ENCODE measurements around the gene DNAAF8. TPM values are rescaled to one million over a fixed set of nuclear protein-coding genes. Genes with fewer than 3 reads are reported as not detected.

Gene DNAAF8
- total and polyA plus RNA-seq, 4 donors = 4.3 to 11.3 (median 5.0) TPM

- H3K4me3 ChIP-seq = no peak overlapping the region
- no peak for TF ChIP-seq CTCF (IDR thresholded peaks at IDR 0.05; ENCODE audit: control extremely low read depth, extremely low read depth)
- H3K27me3 ChIP-seq (ENCODE audit: control insufficient read depth in 3 of 3, insufficient read depth in 3 of 3, low read length in 2 of 3) = no peaks in the 10 kb centered on the region
- H3K9ac ChIP-seq (ENCODE audit: insufficient read depth in 1 of 2, low read length in 2 of 2) = no peak overlapping the region
- H3K9me3 ChIP-seq (ENCODE audit: control insufficient read depth in 4 of 4, insufficient read depth in 3 of 4, low read length in 3 of 4) = no peaks in the 10 kb centered on the region
- ATAC-seq (ENCODE audit: insufficient read depth, low FRiP score) (no peak), DNase-seq (no peak)
- peaks cover 0 to 85% (median 12%) of the 10 kb centered on the region in 4 donors for H3K36me3 ChIP-seq (ENCODE audit: control insufficient read depth in 4 of 4, insufficient read depth in 4 of 4, low read length in 4 of 4)
- peaks cover 0 to 2% (median 0%) of the 10 kb centered on the region in 5 donors for H3K4me1 ChIP-seq (ENCODE audit: control insufficient read depth in 5 of 5, insufficient read depth in 5 of 5, low read length in 5 of 5)
- 92 to 93% methylated on average over 38 of the region's 38 CpGs for WGBS, 2 donors
- H3K27ac ChIP-seq (ENCODE audit: low read depth in 1 of 2, low read length in 1 of 2) = no peak overlapping the region
Measured at GRCh38 chr16:4685776-4686496, 48.4 kb upstream of the DNAAF8 start.

- Histone ChIP-seq H3K36me3 (ENCODE audit: control insufficient read depth in 4 of 4, insufficient read depth in 4 of 4, low read length in 4 of 4) (peaks cover 0 to 80% (median 11%) of the 10 kb centered on the region in 4 donors), H3K27ac (ENCODE audit: low read depth in 1 of 2, low read length in 1 of 2) (no peak overlapping the region), H3K4me3 (no peak overlapping the region), H3K9me3 (ENCODE audit: control insufficient read depth in 4 of 4, insufficient read depth in 3 of 4, low read length in 3 of 4) (no peaks in the 10 kb centered on the region), H3K9ac (ENCODE audit: insufficient read depth in 1 of 2, low read length in 2 of 2) (no peak overlapping the region), H3K27me3 (ENCODE audit: control insufficient read depth in 3 of 3, insufficient read depth in 3 of 3, low read length in 2 of 3) (no peaks in the 10 kb centered on the region), H3K4me1 (ENCODE audit: control insufficient read depth in 5 of 5, insufficient read depth in 5 of 5, low read length in 5 of 5) (peaks cover 0 to 2% (median 0%) of the 10 kb centered on the region in 5 donors)
- ATAC-seq (ENCODE audit: insufficient read depth, low FRiP score) (no peak), DNase-seq (no peak)
- WGBS, 2 donors = 95% methylated on average over 25 to 27 of the region's 27 CpGs
- no peak for TF ChIP-seq CTCF (IDR thresholded peaks at IDR 0.05; ENCODE audit: control extremely low read depth, extremely low read depth)
Measured at GRCh38 chr16:4686497-4687210, 47.7 kb upstream of the DNAAF8 start.

GRCh38 chr16:4687416-4687815, 46.9 kb upstream of the DNAAF8 start:
- no peaks in the 10 kb centered on the region for H3K9me3 ChIP-seq (ENCODE audit: control insufficient read depth in 4 of 4, insufficient read depth in 3 of 4, low read length in 3 of 4)
- H3K4me1 ChIP-seq (ENCODE audit: control insufficient read depth in 5 of 5, insufficient read depth in 5 of 5, low read length in 5 of 5) = peaks cover 0 to 2% (median 0%) of the 10 kb centered on the region in 5 donors
- DNase-seq = no peak
- H3K27ac ChIP-seq (ENCODE audit: low read depth in 1 of 2, low read length in 1 of 2) = no peak overlapping the region
- no peak overlapping the region for H3K9ac ChIP-seq (ENCODE audit: insufficient read depth in 1 of 2, low read length in 2 of 2)
- no peaks in the 10 kb centered on the region for H3K27me3 ChIP-seq (ENCODE audit: control insufficient read depth in 3 of 3, insufficient read depth in 3 of 3, low read length in 2 of 3)
- no peak overlapping the region for H3K4me3 ChIP-seq
- WGBS, 2 donors = 88 to 93% methylated on average over 8 of the region's 8 CpGs
- no peak for TF ChIP-seq CTCF (IDR thresholded peaks at IDR 0.05; ENCODE audit: control extremely low read depth, extremely low read depth)
- no peak for ATAC-seq (ENCODE audit: insufficient read depth, low FRiP score)
- H3K36me3 ChIP-seq (ENCODE audit: control insufficient read depth in 4 of 4, insufficient read depth in 4 of 4, low read length in 4 of 4) = peaks cover 0 to 74% (median 9%) of the 10 kb centered on the region in 4 donors

Data from lung (tissue), 12 donors.